Activated naive CD4-positive, alpha-beta T cell treated with anti-CD3 and anti-CD28 coated beads, Interleukin-2, amount 50 U/mL, for 24 hours (primary cell): ENCODE data around the gene UPK3BL1.
"Not testable (repeated sequence)": the region's sequence is repeated elsewhere in the genome, so short reads cannot be mapped to it uniquely, and the experiment has no call there.

Source experiments
- H3K27ac Mint-ChIP-seq: one replicate; pipeline ENCODE4 v1.8.0; 2021; ENCODE audit warnings: mild to moderate bottlenecking, mixed read lengths
- H3K27me3 Mint-ChIP-seq: one replicate; pipeline ENCODE4 v1.8.0; 2021; ENCODE audit warnings: mixed read lengths
- H3K36me3 Mint-ChIP-seq: one replicate; pipeline ENCODE4 v1.8.0; 2021; ENCODE audit warnings: mixed read lengths
- H3K4me1 Mint-ChIP-seq: one replicate; pipeline ENCODE4 v1.8.0; 2021; ENCODE audit warnings: mixed read lengths
- H3K4me3 Mint-ChIP-seq: one replicate; pipeline ENCODE4 v1.8.0; 2021; ENCODE audit warnings: mild to moderate bottlenecking, mixed read lengths
- H3K9me3 Mint-ChIP-seq: one replicate; pipeline ENCODE4 v1.8.0; 2021; ENCODE audit warnings: mixed read lengths

UPK3BL1 gene

GRCh38 chr7:102642691-102643090 lies at the start of gene UPK3BL1:
TSS of gene UPK3BL1 (minus strand) at chr7:102642791. CDS start at chr7:102642741, 50 bp downstream.
- H3K27me3 Mint-ChIP-seq, H3K4me3 Mint-ChIP-seq, H3K27ac Mint-ChIP-seq, H3K36me3 Mint-ChIP-seq, H3K4me1 Mint-ChIP-seq, H3K9me3 Mint-ChIP-seq: not testable (repeated sequence)

- H3K9me3 Mint-ChIP-seq, H3K4me1 Mint-ChIP-seq, H3K4me3 Mint-ChIP-seq, H3K27ac Mint-ChIP-seq, H3K36me3 Mint-ChIP-seq, H3K27me3 Mint-ChIP-seq: not testable (repeated sequence)
These were observed 48.0 kb upstream of the UPK3BL1 start for GRCh38 chr7:102690602-102691001.

GRCh38 chr7:102689436-102690282 lies 47.1 kb upstream of the UPK3BL1 start:
- H3K27ac Mint-ChIP-seq, H3K27me3 Mint-ChIP-seq, H3K4me1 Mint-ChIP-seq, H3K36me3 Mint-ChIP-seq, H3K9me3 Mint-ChIP-seq, H3K4me3 Mint-ChIP-seq: not testable (repeated sequence)

GRCh38 chr7:102688299-102689036 lies 45.9 kb upstream of the UPK3BL1 start:
- not testable (repeated sequence) for H3K4me3 Mint-ChIP-seq, H3K27ac Mint-ChIP-seq, H3K9me3 Mint-ChIP-seq, H3K4me1 Mint-ChIP-seq, H3K36me3 Mint-ChIP-seq, H3K27me3 Mint-ChIP-seq

GRCh38 chr7:102682560-102682959 lies 40.0 kb upstream of the UPK3BL1 start:
- H3K4me3 Mint-ChIP-seq, H3K27ac Mint-ChIP-seq, H3K4me1 Mint-ChIP-seq, H3K36me3 Mint-ChIP-seq, H3K27me3 Mint-ChIP-seq, H3K9me3 Mint-ChIP-seq: not testable (repeated sequence)

GRCh38 chr7:102680780-102681179 lies 38.2 kb upstream of the UPK3BL1 start:
- H3K4me3 Mint-ChIP-seq, H3K9me3 Mint-ChIP-seq, H3K27me3 Mint-ChIP-seq, H3K36me3 Mint-ChIP-seq, H3K27ac Mint-ChIP-seq, H3K4me1 Mint-ChIP-seq: not testable (repeated sequence)

GRCh38 chr7:102675545-102675944 lies 33.0 kb upstream of the UPK3BL1 start:
- H3K27me3 Mint-ChIP-seq, H3K4me1 Mint-ChIP-seq, H3K36me3 Mint-ChIP-seq, H3K27ac Mint-ChIP-seq, H3K9me3 Mint-ChIP-seq, H3K4me3 Mint-ChIP-seq: not testable (repeated sequence)

- not testable (repeated sequence) for H3K4me1 Mint-ChIP-seq, H3K4me3 Mint-ChIP-seq, H3K27me3 Mint-ChIP-seq, H3K27ac Mint-ChIP-seq, H3K36me3 Mint-ChIP-seq, H3K9me3 Mint-ChIP-seq
These were observed 31.0 kb upstream of the UPK3BL1 start for GRCh38 chr7:102673447-102674067.

GRCh38 chr7:102671956-102672307 lies 29.3 kb upstream of the UPK3BL1 start:
- H3K36me3 Mint-ChIP-seq, H3K9me3 Mint-ChIP-seq, H3K27me3 Mint-ChIP-seq, H3K27ac Mint-ChIP-seq, H3K4me1 Mint-ChIP-seq, H3K4me3 Mint-ChIP-seq: not testable (repeated sequence)

GRCh38 chr7:102671166-102671955 lies 28.8 kb upstream of the UPK3BL1 start, which contains the start of gene POLR2J2:
TSS of gene POLR2J2 (minus strand) at chr7:102671663. CDS start at chr7:102671601, 62 bp downstream.
- not testable (repeated sequence) for H3K27ac Mint-ChIP-seq, H3K4me3 Mint-ChIP-seq, H3K4me1 Mint-ChIP-seq

GRCh38 chr7:102667523-102667922 lies 24.9 kb upstream of the UPK3BL1 start:
- not testable (repeated sequence) for H3K4me3 Mint-ChIP-seq, H3K9me3 Mint-ChIP-seq, H3K27me3 Mint-ChIP-seq, H3K27ac Mint-ChIP-seq, H3K36me3 Mint-ChIP-seq, H3K4me1 Mint-ChIP-seq

More at GRCh38 chr7:102671166-102671955, 28.8 kb upstream of the UPK3BL1 start, which contains the start of gene POLR2J2:
- H3K9me3 Mint-ChIP-seq, H3K36me3 Mint-ChIP-seq, H3K27me3 Mint-ChIP-seq: not testable (repeated sequence)

- H3K4me1 Mint-ChIP-seq, H3K27me3 Mint-ChIP-seq, H3K9me3 Mint-ChIP-seq, H3K27ac Mint-ChIP-seq, H3K36me3 Mint-ChIP-seq, H3K4me3 Mint-ChIP-seq: not testable (repeated sequence)
These were observed 24.3 kb upstream of the UPK3BL1 start for GRCh38 chr7:102666850-102667249.

GRCh38 chr7:102664765-102665164 lies 22.2 kb upstream of the UPK3BL1 start:
- H3K4me1 Mint-ChIP-seq, H3K27ac Mint-ChIP-seq, H3K4me3 Mint-ChIP-seq, H3K9me3 Mint-ChIP-seq, H3K27me3 Mint-ChIP-seq, H3K36me3 Mint-ChIP-seq: not testable (repeated sequence)

- not testable (repeated sequence) for H3K4me3 Mint-ChIP-seq, H3K27me3 Mint-ChIP-seq, H3K27ac Mint-ChIP-seq, H3K36me3 Mint-ChIP-seq, H3K9me3 Mint-ChIP-seq, H3K4me1 Mint-ChIP-seq
These were observed 7.3 kb upstream of the UPK3BL1 start, which contains the start of gene SPDYE2B for GRCh38 chr7:102649924-102650323. TSS of gene SPDYE2B (plus strand) at chr7:102650319. CDS start at chr7:102652349, 2,030 bp downstream.

- not testable (repeated sequence) for H3K36me3 Mint-ChIP-seq, H3K27me3 Mint-ChIP-seq, H3K9me3 Mint-ChIP-seq, H3K4me1 Mint-ChIP-seq, H3K27ac Mint-ChIP-seq, H3K4me3 Mint-ChIP-seq
These were observed 5.2 kb upstream of the UPK3BL1 start for GRCh38 chr7:102647813-102648212.

GRCh38 chr7:102643404-102643803 lies 813 bp upstream of the UPK3BL1 start:
- H3K27ac Mint-ChIP-seq, H3K4me3 Mint-ChIP-seq, H3K36me3 Mint-ChIP-seq, H3K4me1 Mint-ChIP-seq, H3K27me3 Mint-ChIP-seq, H3K9me3 Mint-ChIP-seq: not testable (repeated sequence)
